ENCODE data around the gene BMP8B.
"Not testable (repeated sequence)": the region's sequence is repeated elsewhere in the genome, so short reads cannot be mapped to it uniquely, and the experiment has no call there.

DNA sequence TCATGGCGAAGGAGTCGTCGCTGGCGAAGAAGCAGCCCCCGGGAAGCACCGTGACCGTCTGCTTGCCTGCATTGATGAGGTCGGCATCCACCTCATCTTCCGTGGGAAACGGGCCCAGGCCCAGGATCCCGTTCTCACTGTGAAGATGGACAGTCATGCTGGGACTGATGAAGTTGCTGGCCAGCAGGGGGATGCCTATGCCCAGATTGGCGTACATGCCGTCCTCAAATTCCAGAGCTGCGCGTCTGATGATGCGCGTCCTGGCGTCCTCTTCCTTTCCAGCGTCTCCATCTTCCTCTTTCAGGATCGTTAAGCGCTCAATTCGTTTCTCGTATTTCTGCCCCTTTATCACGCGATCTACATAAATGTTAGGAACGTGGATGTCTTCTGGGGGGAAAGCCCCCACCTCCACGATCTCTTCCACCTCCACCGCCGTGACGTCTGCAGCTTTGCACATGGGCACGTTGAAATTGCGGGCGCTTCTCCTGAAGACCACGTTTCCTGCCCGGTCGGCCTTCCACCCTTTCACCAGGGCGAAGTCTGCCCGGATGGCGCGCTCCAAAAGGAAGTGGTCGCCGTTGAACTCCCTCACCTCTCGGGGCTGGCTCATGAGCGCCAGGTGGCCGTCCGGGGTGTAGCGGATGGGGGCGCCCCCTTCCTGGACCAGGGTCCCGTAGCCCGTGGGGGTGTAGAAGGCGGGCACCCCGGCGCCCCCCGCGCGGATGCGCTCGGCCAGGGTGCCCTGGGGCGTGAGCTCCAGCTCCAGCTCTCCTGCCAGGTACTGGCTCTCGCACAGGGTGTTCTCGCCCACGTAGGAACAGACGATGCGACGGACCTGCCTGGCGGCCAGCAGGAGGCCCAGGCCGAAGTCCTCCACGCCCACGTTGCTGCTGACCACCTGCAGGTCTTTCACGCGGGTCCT is 18.3 kb downstream of the BMP8B start:
- not testable (repeated sequence) for TF ChIP-seq EZH2 (IDR thresholded peaks at IDR 0.05; ENCODE audit: insufficient read depth, poor library complexity, severe bottlenecking); EZH2phosphoT487 (IDR thresholded peaks at IDR 0.05; ENCODE audit: insufficient read depth, low read depth)

All from GM23248 (cell line).